Activated T-cell treated with anti-CD3 and anti-CD28 coated beads, Interleukin-2, amount 50 U/mL, for 4 hours (primary cell): Measurements from ENCODE around the gene PDE8B. TPM values are rescaled to one million over a fixed set of nuclear protein-coding genes. Genes with fewer than 3 reads are reported as not detected.

ENCODE experiments used
- ATAC-seq, 2 donors: fragments of 200-7000 bp; cut with Tn5 transposase; one replicate each; pipeline ENCODE4 v1.10.0; 2021
- DNase-seq: peaks from one replicate; pipeline ENCODE4 v3.0.0-alpha.2; 2020
- H3K27me3 Mint-ChIP-seq: one replicate; pipeline ENCODE4 v1.8.0; 2021; ENCODE audit warnings: low read depth, mixed read lengths
- H3K36me3 Mint-ChIP-seq: one replicate; pipeline ENCODE4 v1.8.0; 2022; ENCODE audit warnings: mixed read lengths; ENCODE audit not compliant: insufficient read depth
- H3K4me1 Mint-ChIP-seq: one replicate; pipeline ENCODE4 v1.8.0; 2021; ENCODE audit warnings: low read depth, mixed read lengths
- H3K4me3 Mint-ChIP-seq: one replicate; pipeline ENCODE4 v1.8.0; 2021; ENCODE audit warnings: mild to moderate bottlenecking, moderate library complexity, mixed read lengths
- H3K9me3 Mint-ChIP-seq: one replicate; pipeline ENCODE4 v1.8.0; 2021; ENCODE audit warnings: mixed read lengths
- total RNA-seq, 3 donors: library from RNA; stranded (reverse); gene quantifications; one replicate each; pipeline ENCODE4 v1.2.1, GENCODE V29; 2021

The PDE8B gene
- total RNA-seq, 3 donors from 2014 or later: not detected

- Mint-ChIP-seq H3K27me3 (peaks cover 5% of the 10 kb centered on the region), H3K4me3 (no peak overlapping the region), H3K36me3 (no peaks in the 10 kb centered on the region), H3K9me3 (peaks cover 4% of the 10 kb centered on the region), H3K4me1 (peaks cover 3% of the 10 kb centered on the region)
- no peak for ATAC-seq
- DNase-seq: no peak
Observed at GRCh38 chr5:77231471-77232138, 21.1 kb downstream of the PDE8B start.

GRCh38 chr5:77232574-77233358 lies 22.3 kb downstream of the PDE8B start:
- ATAC-seq (no peak), DNase-seq (no peak)
- Mint-ChIP-seq H3K4me3 (no peak overlapping the region), H3K4me1 (peaks cover 3% of the 10 kb centered on the region), H3K9me3 (peaks cover 4% of the 10 kb centered on the region), H3K27me3 (peaks cover 5% of the 10 kb centered on the region), H3K36me3 (no peaks in the 10 kb centered on the region)

DNA sequence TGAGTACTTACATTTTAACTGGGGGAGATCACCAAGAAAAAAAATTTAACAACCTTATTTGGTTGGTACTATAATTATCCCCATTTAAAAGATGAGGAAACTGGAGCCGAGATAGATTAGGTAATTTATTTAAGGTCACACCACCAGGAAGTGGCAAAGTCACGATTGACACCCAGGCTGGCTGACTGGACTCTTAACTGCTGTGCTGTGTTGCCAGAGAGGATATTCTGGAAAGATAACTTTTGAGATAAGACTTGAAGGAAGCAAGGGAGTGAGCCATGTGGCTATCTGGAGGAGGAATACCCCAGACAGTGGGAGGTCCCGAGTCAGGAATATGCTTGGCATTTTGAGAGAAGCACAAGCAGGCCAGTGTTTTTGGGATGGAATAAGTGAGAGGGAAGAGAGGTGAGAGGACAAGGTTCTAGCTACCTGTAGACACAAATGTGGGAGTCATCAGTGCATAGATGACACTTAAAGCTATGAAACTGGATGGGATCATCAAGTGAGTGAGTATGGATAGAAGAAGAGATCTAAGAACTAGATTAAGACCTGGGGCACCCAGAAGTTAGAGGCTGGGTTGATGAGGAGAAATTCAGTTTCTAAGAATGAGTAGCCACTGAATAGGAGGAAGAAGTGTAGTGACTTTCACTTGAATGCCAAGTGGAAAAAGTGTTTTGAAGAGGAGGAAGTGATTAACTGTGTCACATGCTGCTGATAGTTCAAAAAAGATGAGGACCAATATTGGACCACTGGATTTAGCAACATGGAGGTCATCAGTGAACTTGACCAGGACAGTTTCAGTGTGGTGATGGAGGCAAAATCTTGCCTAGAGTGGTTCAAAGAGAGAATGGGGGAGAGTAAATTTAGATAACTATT lies 25.6 kb downstream of the PDE8B start:
- peaks cover 3% of the 10 kb centered on the region for H3K4me1 Mint-ChIP-seq
- DNase-seq (no peak), ATAC-seq (no peak)
- no peaks in the 10 kb centered on the region for H3K9me3 Mint-ChIP-seq
- no peak overlapping the region for H3K4me3 Mint-ChIP-seq
- peaks cover 6% of the 10 kb centered on the region for H3K27me3 Mint-ChIP-seq
- H3K36me3 Mint-ChIP-seq: no peaks in the 10 kb centered on the region

- H3K9me3 Mint-ChIP-seq: no peaks in the 10 kb centered on the region
- no peak for ATAC-seq
- no peak for DNase-seq
- no peaks in the 10 kb centered on the region for H3K36me3 Mint-ChIP-seq
- peaks cover 8% of the 10 kb centered on the region for H3K27me3 Mint-ChIP-seq
- H3K4me1 Mint-ChIP-seq: no peaks in the 10 kb centered on the region
- no peak overlapping the region for H3K4me3 Mint-ChIP-seq
Observed at GRCh38 chr5:77239126-77239741, 28.8 kb downstream of the PDE8B start.

DNA sequence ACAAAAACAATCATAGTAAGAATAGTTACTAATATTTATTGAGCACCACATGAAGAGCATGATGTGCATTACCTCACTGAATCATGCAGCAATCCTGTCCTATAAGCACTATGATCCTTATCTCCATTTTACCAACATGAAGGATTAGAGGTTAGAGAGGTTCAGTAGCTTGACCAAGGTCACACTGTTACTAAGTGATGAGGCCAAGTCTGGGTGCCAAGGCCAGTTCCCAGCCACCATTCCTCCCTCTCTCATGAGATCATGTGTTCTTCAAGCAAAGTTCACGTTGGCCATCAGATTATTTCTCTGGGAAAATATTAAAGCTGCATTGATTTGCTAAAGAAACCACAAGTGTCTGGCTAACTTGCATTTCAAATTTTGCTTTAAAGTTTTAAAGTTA lies 31.0 kb downstream of the PDE8B start:
- Mint-ChIP-seq H3K27me3 (peaks cover 3% of the 10 kb centered on the region), H3K4me3 (no peak overlapping the region), H3K9me3 (no peaks in the 10 kb centered on the region), H3K4me1 (no peaks in the 10 kb centered on the region), H3K36me3 (no peaks in the 10 kb centered on the region)
- no peak for ATAC-seq
- DNase-seq: no peak

DNA sequence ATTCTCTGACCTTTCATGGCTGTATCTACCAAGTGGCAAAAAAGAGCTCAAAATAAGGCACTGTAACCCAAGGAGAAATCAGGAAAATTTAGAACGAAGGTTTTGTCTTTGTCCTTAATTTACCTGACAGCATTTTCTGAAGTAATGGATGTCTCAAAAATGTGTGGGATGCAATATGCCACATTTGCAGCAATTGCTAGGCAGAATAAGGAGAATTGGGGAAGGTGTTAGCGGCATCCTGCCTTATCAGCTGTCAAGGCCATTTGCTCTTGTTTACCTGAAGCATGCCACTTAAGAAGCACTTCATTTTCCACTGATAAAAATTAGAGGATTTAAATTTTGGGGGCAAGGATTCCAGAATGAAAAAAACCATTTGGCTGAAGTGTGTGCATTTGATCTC lies 39.0 kb downstream of the PDE8B start:
- no peaks in the 10 kb centered on the region for H3K9me3 Mint-ChIP-seq
- peaks cover 4% of the 10 kb centered on the region for H3K27me3 Mint-ChIP-seq
- H3K36me3 Mint-ChIP-seq: no peaks in the 10 kb centered on the region
- no peaks in the 10 kb centered on the region for H3K4me1 Mint-ChIP-seq
- no peak for ATAC-seq
- DNase-seq: no peak
- no peak overlapping the region for H3K4me3 Mint-ChIP-seq

GRCh38 chr5:77250021-77250420 lies 39.5 kb downstream of the PDE8B start:
- Mint-ChIP-seq H3K9me3 (no peaks in the 10 kb centered on the region), H3K27me3 (peaks cover 6% of the 10 kb centered on the region), H3K4me3 (no peak overlapping the region), H3K4me1 (no peaks in the 10 kb centered on the region), H3K36me3 (no peaks in the 10 kb centered on the region)
- DNase-seq (no peak), ATAC-seq (no peak)

DNA sequence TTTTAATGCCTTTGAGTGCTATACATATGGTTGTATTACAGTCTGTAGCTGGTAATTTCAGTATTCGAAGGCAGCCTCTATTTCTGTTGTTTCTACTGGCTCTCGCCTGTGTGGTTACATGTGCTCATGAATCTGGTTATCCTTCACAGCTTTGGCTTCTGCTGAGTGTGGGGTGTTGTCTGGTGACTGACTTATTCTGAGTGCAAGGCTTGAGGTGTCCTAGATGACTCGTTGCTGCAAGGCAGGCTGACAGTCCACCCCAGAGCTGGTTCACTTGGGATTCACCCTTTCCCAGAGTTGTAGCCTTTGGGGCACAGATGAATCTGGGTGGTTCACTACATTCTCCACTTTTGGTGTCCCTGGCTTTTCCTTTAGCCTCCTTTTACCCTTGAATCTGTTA lies 41.4 kb downstream of the PDE8B start:
- Mint-ChIP-seq H3K27me3 (peaks cover 9% of the 10 kb centered on the region), H3K9me3 (no peaks in the 10 kb centered on the region), H3K36me3 (no peaks in the 10 kb centered on the region), H3K4me3 (no peak overlapping the region), H3K4me1 (no peaks in the 10 kb centered on the region)
- DNase-seq (no peak), ATAC-seq (no peak)

DNA sequence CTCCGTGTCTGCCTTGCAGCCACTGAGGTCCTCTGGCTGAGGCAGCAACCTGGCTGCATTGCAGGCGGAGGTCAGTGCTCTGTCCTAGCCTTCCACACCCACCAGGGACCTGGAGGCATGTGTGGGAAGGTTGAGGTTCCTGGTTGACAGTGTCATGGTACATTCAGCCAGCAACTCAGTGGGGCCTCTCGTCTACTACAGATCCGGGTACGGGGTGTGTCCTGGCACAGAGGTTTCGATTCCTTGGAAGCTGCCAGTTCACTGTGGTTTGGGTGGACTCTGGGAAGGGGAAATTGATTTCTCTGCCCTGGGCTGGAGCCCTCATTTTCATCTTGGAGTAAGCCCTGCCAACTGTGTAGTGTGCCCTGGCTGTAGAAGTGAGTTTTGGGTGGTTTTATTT lies 45.1 kb downstream of the PDE8B start:
- Mint-ChIP-seq H3K36me3 (no peaks in the 10 kb centered on the region), H3K4me1 (no peaks in the 10 kb centered on the region), H3K4me3 (no peak overlapping the region)

DNA sequence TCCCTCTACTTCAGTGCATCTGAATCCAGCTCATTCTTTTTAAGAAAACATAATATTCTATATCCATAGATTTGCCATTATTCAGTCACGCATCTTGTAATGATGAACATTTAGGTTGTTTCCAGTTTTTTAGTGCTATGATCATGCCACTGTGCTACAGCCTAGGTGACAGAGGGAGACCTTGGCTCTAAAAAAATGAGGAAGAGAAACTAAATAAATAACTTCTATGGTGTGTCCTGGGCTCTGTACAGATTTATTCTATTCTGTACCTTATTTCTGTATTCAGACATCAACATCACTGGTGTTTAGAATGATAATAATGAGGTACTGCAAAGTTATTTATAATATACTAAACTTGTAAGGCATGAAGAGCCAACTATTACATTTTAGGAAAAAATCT lies 45.9 kb downstream of the PDE8B start:
- H3K27me3 Mint-ChIP-seq: peaks cover 11% of the 10 kb centered on the region
- no peaks in the 10 kb centered on the region for H3K36me3 Mint-ChIP-seq
- no peaks in the 10 kb centered on the region for H3K4me1 Mint-ChIP-seq
- DNase-seq: no peak
- H3K9me3 Mint-ChIP-seq: no peaks in the 10 kb centered on the region
- ATAC-seq: no peak
- no peak overlapping the region for H3K4me3 Mint-ChIP-seq

More for the DNA sequence above, 45.1 kb downstream of the PDE8B start:
- Mint-ChIP-seq H3K27me3 (peaks cover 11% of the 10 kb centered on the region), H3K9me3 (no peaks in the 10 kb centered on the region)
- no peak for ATAC-seq
- no peak for DNase-seq

DNA sequence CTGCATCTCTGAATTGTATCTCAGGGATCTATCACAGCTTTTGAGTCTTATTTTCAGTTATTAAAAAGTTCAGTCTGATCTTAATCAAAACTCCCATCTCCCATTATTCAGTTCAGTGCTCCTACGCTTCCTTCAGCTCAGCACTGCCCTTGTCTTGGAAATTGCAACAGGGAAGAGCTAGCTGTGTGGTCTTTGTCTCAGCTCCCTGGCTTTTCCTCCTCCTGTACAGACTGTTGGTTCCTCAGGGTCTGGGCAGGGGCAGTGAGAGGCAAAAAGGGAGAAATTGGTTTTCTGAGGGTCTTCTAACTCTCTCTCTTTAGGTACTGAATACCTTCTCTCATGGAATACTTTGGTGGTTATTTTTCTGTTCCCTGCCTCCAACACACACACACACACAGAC lies 48.2 kb downstream of the PDE8B start:
- Mint-ChIP-seq H3K4me3 (no peak overlapping the region), H3K4me1 (no peaks in the 10 kb centered on the region), H3K27me3 (peaks cover 11% of the 10 kb centered on the region), H3K36me3 (no peaks in the 10 kb centered on the region), H3K9me3 (no peaks in the 10 kb centered on the region)
- DNase-seq (no peak), ATAC-seq (no peak)

DNA sequence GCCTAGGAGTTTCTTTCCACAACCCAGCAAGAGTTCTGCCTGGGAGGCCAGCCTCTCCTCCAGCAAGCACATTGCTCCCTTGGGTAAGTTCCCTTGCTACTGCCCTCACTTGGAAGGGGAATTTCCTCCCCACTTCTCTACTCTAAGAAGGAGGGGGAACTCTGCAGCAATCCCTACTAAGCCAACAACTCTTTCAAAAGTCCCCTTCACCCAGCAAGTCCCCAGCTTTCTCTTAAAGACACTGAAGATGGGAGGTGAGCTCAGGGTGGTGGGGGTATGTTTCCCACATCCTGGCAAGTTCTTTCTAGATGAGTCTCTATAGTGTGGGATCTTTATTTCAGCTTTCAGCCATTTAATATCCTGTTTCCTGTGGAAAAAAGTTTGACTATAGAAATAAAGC lies 49.0 kb downstream of the PDE8B start:
- Mint-ChIP-seq H3K36me3 (no peaks in the 10 kb centered on the region), H3K4me1 (no peaks in the 10 kb centered on the region), H3K4me3 (no peak overlapping the region), H3K27me3 (peaks cover 9% of the 10 kb centered on the region), H3K9me3 (no peaks in the 10 kb centered on the region)
- DNase-seq (no peak), ATAC-seq (no peak)

GRCh38 chr5:77262697-77263096 lies 52.2 kb downstream of the PDE8B start:
- no peaks in the 10 kb centered on the region for H3K9me3 Mint-ChIP-seq
- H3K27me3 Mint-ChIP-seq: peaks cover 3% of the 10 kb centered on the region
- DNase-seq (no peak), ATAC-seq (no peak)
- H3K4me1 Mint-ChIP-seq: no peaks in the 10 kb centered on the region
- no peak overlapping the region for H3K4me3 Mint-ChIP-seq
- no peaks in the 10 kb centered on the region for H3K36me3 Mint-ChIP-seq

GRCh38 chr5:77266291-77266690 lies 55.8 kb downstream of the PDE8B start:
- H3K36me3 Mint-ChIP-seq: no peaks in the 10 kb centered on the region
- ATAC-seq (no peak), DNase-seq (no peak)
- H3K9me3 Mint-ChIP-seq: no peaks in the 10 kb centered on the region
- H3K4me1 Mint-ChIP-seq: no peaks in the 10 kb centered on the region
- no peak overlapping the region for H3K4me3 Mint-ChIP-seq
- H3K27me3 Mint-ChIP-seq: no peaks in the 10 kb centered on the region
